Measurements from ENCODE around the gene EGFL7. TPM values are rescaled to one million over a fixed set of nuclear protein-coding genes. Genes with fewer than 3 reads are reported as not detected.

Gene EGFL7
- total and polyA plus RNA-seq, 4 donors, result 128 to 379 (median 226) TPM

DNA sequence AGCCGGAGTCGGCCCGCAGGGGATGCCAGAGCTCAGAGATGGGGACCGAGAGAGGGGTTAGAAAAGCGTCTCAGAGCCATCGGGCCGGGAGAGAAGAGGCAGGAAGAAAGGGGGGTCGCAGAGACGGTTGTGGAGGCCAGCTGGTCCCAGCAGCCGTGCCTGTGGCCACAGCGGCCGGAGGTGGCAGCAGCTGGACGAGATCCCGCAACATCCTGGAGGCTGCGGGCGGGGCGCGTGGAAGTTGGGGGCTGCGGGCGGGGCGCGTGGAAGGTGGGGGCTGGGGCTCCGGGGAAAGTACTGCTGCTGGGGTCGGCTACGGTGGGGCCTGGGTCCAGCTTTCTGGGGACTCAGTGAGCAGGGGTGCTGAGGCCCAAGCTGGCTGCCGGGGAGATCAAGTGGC, 34.4 kb upstream of the EGFL7 start:
- H3K4me1 ChIP-seq (ENCODE audit: control insufficient read depth in 5 of 5, insufficient read depth in 5 of 5, low read length in 5 of 5), result peaks cover 0 to 57% (median 31%) of the 10 kb centered on the region in 5 donors
- no peak for TF ChIP-seq CTCF (IDR thresholded peaks at IDR 0.05; ENCODE audit: control extremely low read depth, extremely low read depth)
- H3K4me3 ChIP-seq, result no peak overlapping the region
- ATAC-seq (ENCODE audit: insufficient read depth, low FRiP score) (no peak), DNase-seq (peak in 2 of 3 donors; percentile 63 to 70)
- H3K27me3 ChIP-seq (ENCODE audit: control insufficient read depth in 3 of 3, insufficient read depth in 3 of 3, low read length in 2 of 3), result no peaks in the 10 kb centered on the region
- H3K36me3 ChIP-seq (ENCODE audit: control insufficient read depth in 4 of 4, insufficient read depth in 4 of 4, low read length in 4 of 4), result no peaks in the 10 kb centered on the region
- no peak overlapping the region for H3K9ac ChIP-seq (ENCODE audit: insufficient read depth in 1 of 2, low read length in 2 of 2)
- no peaks in the 10 kb centered on the region for H3K9me3 ChIP-seq (ENCODE audit: control insufficient read depth in 4 of 4, insufficient read depth in 3 of 4, low read length in 3 of 4)
- H3K27ac ChIP-seq (ENCODE audit: low read depth in 1 of 2, low read length in 1 of 2), result no peak overlapping the region
- WGBS, 2 donors, result 21 to 43% methylated on average over 26 of the region's 26 CpGs

GRCh38 chr9:136629001-136629878, 33.5 kb upstream of the EGFL7 start:
- Histone ChIP-seq H3K9me3 (ENCODE audit: control insufficient read depth in 4 of 4, insufficient read depth in 3 of 4, low read length in 3 of 4) (no peaks in the 10 kb centered on the region), H3K4me3 (no peak overlapping the region), H3K36me3 (ENCODE audit: control insufficient read depth in 4 of 4, insufficient read depth in 4 of 4, low read length in 4 of 4) (no peaks in the 10 kb centered on the region), H3K4me1 (ENCODE audit: control insufficient read depth in 5 of 5, insufficient read depth in 5 of 5, low read length in 5 of 5) (peaks cover 0 to 48% (median 23%) of the 10 kb centered on the region in 5 donors), H3K27me3 (ENCODE audit: control insufficient read depth in 3 of 3, insufficient read depth in 3 of 3, low read length in 2 of 3) (no peaks in the 10 kb centered on the region), H3K27ac (ENCODE audit: low read depth in 1 of 2, low read length in 1 of 2) (no peak overlapping the region), H3K9ac (ENCODE audit: insufficient read depth in 1 of 2, low read length in 2 of 2) (no peak overlapping the region)
- WGBS, 2 donors, result 76 to 78% methylated on average over 22 of the region's 22 CpGs
- no peak for TF ChIP-seq CTCF (IDR thresholded peaks at IDR 0.05; ENCODE audit: control extremely low read depth, extremely low read depth)
- DNase-seq (peak in 1 of 3 donors; percentile 14), ATAC-seq (ENCODE audit: insufficient read depth, low FRiP score) (no peak)

GRCh38 chr9:136629879-136630661, 32.6 kb upstream of the EGFL7 start:
- Histone ChIP-seq H3K4me3 (no peak overlapping the region), H3K4me1 (ENCODE audit: control insufficient read depth in 5 of 5, insufficient read depth in 5 of 5, low read length in 5 of 5) (peaks cover 0 to 41% (median 17%) of the 10 kb centered on the region in 5 donors), H3K9ac (ENCODE audit: insufficient read depth in 1 of 2, low read length in 2 of 2) (no peak overlapping the region), H3K27ac (ENCODE audit: low read depth in 1 of 2, low read length in 1 of 2) (no peak overlapping the region), H3K9me3 (ENCODE audit: control insufficient read depth in 4 of 4, insufficient read depth in 3 of 4, low read length in 3 of 4) (no peaks in the 10 kb centered on the region), H3K36me3 (ENCODE audit: control insufficient read depth in 4 of 4, insufficient read depth in 4 of 4, low read length in 4 of 4) (no peaks in the 10 kb centered on the region), H3K27me3 (ENCODE audit: control insufficient read depth in 3 of 3, insufficient read depth in 3 of 3, low read length in 2 of 3) (no peaks in the 10 kb centered on the region)
- peak; percentile 50 to 72 (median 58) for DNase-seq
- 34 to 37% methylated on average over 19 of the region's 19 CpGs for WGBS, 2 donors
- peak; percentile 61 for TF ChIP-seq CTCF (IDR thresholded peaks at IDR 0.05; ENCODE audit: control extremely low read depth, extremely low read depth)
- ATAC-seq (ENCODE audit: insufficient read depth, low FRiP score), result no peak
